ENCODE data around the gene GNB1.
"Not testable (repeated sequence)": the region's sequence is repeated elsewhere in the genome, so short reads cannot be mapped to it uniquely, and the experiment has no call there.

Gene GNB1

GRCh38 chr1:1857096-1857703, 33.7 kb downstream of the GNB1 start:
- no peak overlapping the region for H3K4me3 Mint-ChIP-seq

GRCh38 chr1:1856161-1856560, 34.7 kb downstream of the GNB1 start:
- DNase-seq, H3K4me3 Mint-ChIP-seq, H3K36me3 Mint-ChIP-seq, H3K27me3 Mint-ChIP-seq, H3K9me3 Mint-ChIP-seq, CTCF ChIA-PET, H3K27ac Mint-ChIP-seq: not testable (repeated sequence)
- H3K4me1 Mint-ChIP-seq: peaks cover 48% of the 10 kb centered on the region

More at GRCh38 chr1:1857096-1857703, 33.7 kb downstream of the GNB1 start:
- H3K36me3 Mint-ChIP-seq: peaks cover 10% of the 10 kb centered on the region
- H3K27me3 Mint-ChIP-seq: no peaks in the 10 kb centered on the region
- peak overlapping the region; percentile 63 for H3K27ac Mint-ChIP-seq
- DNase-seq: no peak
- peaks cover 50% of the 10 kb centered on the region for H3K4me1 Mint-ChIP-seq
- no peaks in the 10 kb centered on the region for H3K9me3 Mint-ChIP-seq
- CTCF ChIA-PET: no interaction called here

- Mint-ChIP-seq H3K4me3 (no peak overlapping the region), H3K27ac (peak overlapping the region; percentile 9), H3K4me1 (peaks cover 34% of the 10 kb centered on the region), H3K9me3 (no peaks in the 10 kb centered on the region), H3K36me3 (peaks cover 12% of the 10 kb centered on the region), H3K27me3 (no peaks in the 10 kb centered on the region)
- DNase-seq: no peak
- CTCF ChIA-PET: interaction anchor here (0.7 to 0.8 kb wide), 2 partner anchors 55 to 528 kb away, joined by 3 read pairs; no protein-coding TSS in a partner anchor
These were observed 37.2 kb downstream of the GNB1 start for GRCh38 chr1:1853593-1854257.

- CTCF ChIA-PET: interaction anchor here (0.7 to 0.8 kb wide), 2 partner anchors 56 to 529 kb away, joined by 3 read pairs; no protein-coding TSS in a partner anchor
- DNase-seq: no peak
- no peaks in the 10 kb centered on the region for H3K27me3 Mint-ChIP-seq
- no peak overlapping the region for H3K27ac Mint-ChIP-seq
- no peak overlapping the region for H3K4me3 Mint-ChIP-seq
- no peaks in the 10 kb centered on the region for H3K9me3 Mint-ChIP-seq
- peaks cover 26% of the 10 kb centered on the region for H3K4me1 Mint-ChIP-seq
- H3K36me3 Mint-ChIP-seq: peaks cover 13% of the 10 kb centered on the region
These were observed 38.1 kb downstream of the GNB1 start for GRCh38 chr1:1852619-1853414.

- Mint-ChIP-seq H3K4me3 (no peak overlapping the region), H3K4me1 (peaks cover 15% of the 10 kb centered on the region), H3K27me3 (no peaks in the 10 kb centered on the region), H3K27ac (no peak overlapping the region), H3K9me3 (no peaks in the 10 kb centered on the region), H3K36me3 (peaks cover 22% of the 10 kb centered on the region)
- no peak for DNase-seq
- CTCF ChIA-PET: no interaction called here
These were observed 43.0 kb downstream of the GNB1 start for GRCh38 chr1:1847890-1848289.

- Mint-ChIP-seq H3K27ac (peak overlapping the region; percentile 53), H3K27me3 (no peaks in the 10 kb centered on the region), H3K36me3 (peaks cover 20% of the 10 kb centered on the region), H3K9me3 (no peaks in the 10 kb centered on the region), H3K4me3 (no peak overlapping the region), H3K4me1 (peaks cover 14% of the 10 kb centered on the region)
- CTCF ChIA-PET: no interaction called here
- DNase-seq: no peak
These were observed 43.6 kb downstream of the GNB1 start for GRCh38 chr1:1847061-1847850.

GRCh38 chr1:1846386-1846918, 44.4 kb downstream of the GNB1 start:
- H3K9me3 Mint-ChIP-seq: no peaks in the 10 kb centered on the region
- H3K4me3 Mint-ChIP-seq: no peak overlapping the region
- no peak overlapping the region for H3K27ac Mint-ChIP-seq
- H3K27me3 Mint-ChIP-seq: no peaks in the 10 kb centered on the region
- H3K36me3 Mint-ChIP-seq: peaks cover 20% of the 10 kb centered on the region
- CTCF ChIA-PET: no interaction called here
- H3K4me1 Mint-ChIP-seq: peaks cover 19% of the 10 kb centered on the region
- DNase-seq: no peak

- H3K36me3 Mint-ChIP-seq: peaks cover 21% of the 10 kb centered on the region
- no peak overlapping the region for H3K27ac Mint-ChIP-seq
- no peak overlapping the region for H3K4me3 Mint-ChIP-seq
- no peaks in the 10 kb centered on the region for H3K9me3 Mint-ChIP-seq
- CTCF ChIA-PET: no interaction called here
- no peaks in the 10 kb centered on the region for H3K27me3 Mint-ChIP-seq
- no peak for DNase-seq
- H3K4me1 Mint-ChIP-seq: peaks cover 26% of the 10 kb centered on the region
These were observed 48.3 kb downstream of the GNB1 start for GRCh38 chr1:1842360-1843146.

GRCh38 chr1:1841575-1841995, 49.3 kb downstream of the GNB1 start:
- H3K4me3 Mint-ChIP-seq: peak overlapping the region; percentile 6

GRCh38 chr1:1839311-1839965, 51.4 kb downstream of the GNB1 start:
- no peaks in the 10 kb centered on the region for H3K27me3 Mint-ChIP-seq
- H3K27ac Mint-ChIP-seq: peak overlapping the region; percentile 28
- no peak overlapping the region for H3K4me3 Mint-ChIP-seq
- H3K4me1 Mint-ChIP-seq: peaks cover 22% of the 10 kb centered on the region
- CTCF ChIA-PET: no interaction called here
- H3K9me3 Mint-ChIP-seq: no peaks in the 10 kb centered on the region
- H3K36me3 Mint-ChIP-seq: peaks cover 19% of the 10 kb centered on the region
- no peak for DNase-seq

More at GRCh38 chr1:1841575-1841995, 49.3 kb downstream of the GNB1 start:
- H3K27ac Mint-ChIP-seq: peak overlapping the region; percentile 86
- CTCF ChIA-PET: no interaction called here
- DNase-seq: no peak
- H3K27me3 Mint-ChIP-seq: no peaks in the 10 kb centered on the region
- peaks cover 26% of the 10 kb centered on the region for H3K4me1 Mint-ChIP-seq
- peaks cover 20% of the 10 kb centered on the region for H3K36me3 Mint-ChIP-seq
- H3K9me3 Mint-ChIP-seq: no peaks in the 10 kb centered on the region

- H3K4me1 Mint-ChIP-seq: peaks cover 15% of the 10 kb centered on the region
- H3K27me3 Mint-ChIP-seq: no peaks in the 10 kb centered on the region
- no peak for DNase-seq
- peaks cover 38% of the 10 kb centered on the region for H3K36me3 Mint-ChIP-seq
- H3K4me3 Mint-ChIP-seq: no peak overlapping the region
- H3K9me3 Mint-ChIP-seq: no peaks in the 10 kb centered on the region
- no peak overlapping the region for H3K27ac Mint-ChIP-seq
- CTCF ChIA-PET: no interaction called here
These were observed 54.8 kb downstream of the GNB1 start for GRCh38 chr1:1836119-1836518.

GRCh38 chr1:1835546-1835945, 55.3 kb downstream of the GNB1 start:
- Mint-ChIP-seq H3K36me3 (peaks cover 38% of the 10 kb centered on the region), H3K4me1 (peaks cover 12% of the 10 kb centered on the region), H3K4me3 (no peak overlapping the region), H3K27me3 (no peaks in the 10 kb centered on the region), H3K27ac (peak overlapping the region; percentile 42), H3K9me3 (no peaks in the 10 kb centered on the region)
- CTCF ChIA-PET: no interaction called here
- DNase-seq: no peak

- CTCF ChIA-PET: no interaction called here
- no peak for DNase-seq
- H3K4me3 Mint-ChIP-seq: no peak overlapping the region
- peaks cover 36% of the 10 kb centered on the region for H3K36me3 Mint-ChIP-seq
- H3K9me3 Mint-ChIP-seq: no peaks in the 10 kb centered on the region
- peaks cover 6% of the 10 kb centered on the region for H3K4me1 Mint-ChIP-seq
- H3K27me3 Mint-ChIP-seq: no peaks in the 10 kb centered on the region
- H3K27ac Mint-ChIP-seq: peak overlapping the region; percentile 43
These were observed 57.0 kb downstream of the GNB1 start for GRCh38 chr1:1833916-1834325.

Data from activated naive CD4-positive, alpha-beta T cell treated with anti-CD3 and anti-CD28 coated beads, Interleukin-2, amount 10 ng/mL, durations not matched to agents 7 days and 5 days (primary cell).